ENCODE measurements around the gene SLC17A7.

GRCh38 chr19:49486232-49486631 is 44.9 kb upstream of the SLC17A7 start:
- no peak for TF ChIP-seq CTCF (IDR thresholded peaks at IDR 0.05)
- TF ChIP-seq POLR2A (IDR thresholded peaks at IDR 0.05) = no peak
- no peak for TF ChIP-seq EP300 (IDR thresholded peaks at IDR 0.05)

Measured in ovary (tissue), 3 donors.